Breast epithelium (tissue), 4 donors: ENCODE measurements around the gene KCNH3. TPM values are rescaled to one million over a fixed set of nuclear protein-coding genes. Genes with fewer than 3 reads are reported as not detected.

Source experiments
- DNase-seq, 2 donors: peaks; one replicate each; pipeline ENCODE4 v3.0.0-alpha.2; 2019; ENCODE audit warnings: low spot score in 2 of 2
- H3K27ac ChIP-seq, 2 donors: fragments of 200-600 bp; sonication (generic) in 1 of 2; one replicate each; pipeline ENCODE4 v1.5.1; 2016 to 2019; ENCODE audit warnings: mild to moderate bottlenecking in 1 of 2
- H3K27me3 ChIP-seq, 2 donors: fragments of 200-600 bp; sonication (generic) in 1 of 2; one replicate each; pipeline versions ENCODE4 v1.5.1 to v1.6.0; 2017 to 2019; ENCODE audit warnings: control low read depth in 1 of 2, mild to moderate bottlenecking in 1 of 2
- H3K36me3 ChIP-seq: fragments of 200-600 bp; one replicate; pipeline ENCODE4 v1.5.1; 2019
- H3K4me1 ChIP-seq, 2 donors: fragments of 200-600 bp; sonication (generic); one replicate each; pipeline ENCODE4 v1.5.1; 2016 to 2019; ENCODE audit warnings: control low read depth in 1 of 2
- H3K4me3 ChIP-seq, 3 donors: fragments of 200-600 bp; sonication (generic); 1 replicate in 2 of 3; 2 replicates in 1 of 3; pipeline ENCODE4 v1.5.1; 2016 to 2019; ENCODE audit warnings: mild to moderate bottlenecking in 3 of 3, moderate library complexity in 2 of 3
- H3K9me3 ChIP-seq, 2 donors: fragments of 200-600 bp; sonication (generic) in 1 of 2; one replicate each; pipeline ENCODE4 v1.5.1; 2016 to 2019; ENCODE audit warnings: control low read depth in 1 of 2
- CTCF ChIP-seq, 3 donors: fragments of 450-650 bp; IDR thresholded peaks; one replicate each; pipeline ENCODE4 v1.5.1; 2016 to 2017; ENCODE audit warnings: antibody characterized with exemption in 3 of 3, mild to moderate bottlenecking in 3 of 3, moderate library complexity in 3 of 3
- POLR2A ChIP-seq: fragments of 450-650 bp; IDR thresholded peaks from one replicate; pipeline ENCODE4 v1.6.1; 2016; ENCODE audit warnings: antibody characterized with exemption, mild to moderate bottlenecking, moderate library complexity
- POLR2AphosphoS5 ChIP-seq, 3 donors: sonication (generic); formaldehyde crosslinking; IDR thresholded peaks; one replicate each; pipeline ENCODE4 v1.6.1; 2017; ENCODE audit warnings: antibody characterized with exemption in 3 of 3
- intact Hi-C: fragments of 100-400 bp; cut with DNase I; formaldehyde crosslinking; loops from one replicate; pipeline ENCODE4 v1.15.1; 2023; ENCODE audit warnings: low total_unique reads
- total RNA-seq, 3 donors: library from RNA; depleted of rRNA; stranded (reverse); fragments of >200 nt; gene quantifications; one replicate each; pipeline ENCODE4 v1.1.0, GENCODE V29; 2016

KCNH3 gene
- total RNA-seq, 3 donors from 2014 or later = 0.66 to 1.3 TPM; not detected in 1

- no peak for DNase-seq
- Histone ChIP-seq H3K4me3 (no peak overlapping the region), H3K4me1 (no peaks in the 10 kb centered on the region), H3K27ac (no peak overlapping the region), H3K36me3 (peaks cover 9% of the 10 kb centered on the region), H3K9me3 (no peaks in the 10 kb centered on the region), H3K27me3 (no peaks in the 10 kb centered on the region)
- intact Hi-C loops = no loop called here
- TF ChIP-seq CTCF (IDR thresholded peaks at IDR 0.05) = no peak
These were observed 17.0 kb downstream of the KCNH3 start for GRCh38 chr12:49555631-49556390.

- H3K27me3 ChIP-seq = no peaks in the 10 kb centered on the region
- no peak overlapping the region for H3K27ac ChIP-seq
- no peak for DNase-seq
- H3K4me1 ChIP-seq = no peaks in the 10 kb centered on the region
- no peaks in the 10 kb centered on the region for H3K9me3 ChIP-seq
- H3K36me3 ChIP-seq = peaks cover 12% of the 10 kb centered on the region
- intact Hi-C loops = no loop called here
- TF ChIP-seq POLR2A (no peak), CTCF (IDR thresholded peaks at IDR 0.05) (no peak), POLR2AphosphoS5 (IDR thresholded peaks at IDR 0.05) (no peak)
- H3K4me3 ChIP-seq = no peak overlapping the region
These were observed 17.8 kb downstream of the KCNH3 start for GRCh38 chr12:49556391-49557186.

GRCh38 chr12:49557187-49557916 is 18.5 kb downstream of the KCNH3 start:
- H3K4me3 ChIP-seq = no peak overlapping the region
- intact Hi-C loops = no loop called here
- TF ChIP-seq CTCF (IDR thresholded peaks at IDR 0.05) = no peak
- TF ChIP-seq POLR2A = no peak
- no peak for TF ChIP-seq POLR2AphosphoS5 (IDR thresholded peaks at IDR 0.05)
- no peaks in the 10 kb centered on the region for H3K4me1 ChIP-seq
- H3K27ac ChIP-seq = no peak overlapping the region
- H3K36me3 ChIP-seq = peaks cover 12% of the 10 kb centered on the region
- no peak for DNase-seq
- H3K27me3 ChIP-seq = no peaks in the 10 kb centered on the region
- H3K9me3 ChIP-seq = no peaks in the 10 kb centered on the region

- Histone ChIP-seq H3K4me3 (no peak overlapping the region), H3K9me3 (no peaks in the 10 kb centered on the region), H3K36me3 (peaks cover 15% of the 10 kb centered on the region), H3K27ac (no peak overlapping the region), H3K4me1 (no peaks in the 10 kb centered on the region), H3K27me3 (no peaks in the 10 kb centered on the region)
- TF ChIP-seq CTCF (IDR thresholded peaks at IDR 0.05) = no peak
- TF ChIP-seq POLR2A = no peak
- no peak for TF ChIP-seq POLR2AphosphoS5 (IDR thresholded peaks at IDR 0.05)
- DNase-seq = no peak
- intact Hi-C loops = no loop called here
These were observed 19.0 kb downstream of the KCNH3 start for GRCh38 chr12:49557917-49558215.

GRCh38 chr12:49558526-49558925 is 19.7 kb downstream of the KCNH3 start:
- no peak overlapping the region for H3K4me3 ChIP-seq
- intact Hi-C loops = no loop called here
- H3K9me3 ChIP-seq = no peaks in the 10 kb centered on the region
- peaks cover 18% of the 10 kb centered on the region for H3K36me3 ChIP-seq
- no peak overlapping the region for H3K27ac ChIP-seq
- no peak for DNase-seq
- H3K27me3 ChIP-seq = no peaks in the 10 kb centered on the region
- no peak for TF ChIP-seq CTCF (IDR thresholded peaks at IDR 0.05)
- no peak for TF ChIP-seq POLR2AphosphoS5 (IDR thresholded peaks at IDR 0.05)
- no peak for TF ChIP-seq POLR2A
- no peaks in the 10 kb centered on the region for H3K4me1 ChIP-seq
